Upper lobe of right lung (tissue), 1 donor: Measurements from ENCODE around the gene TTN. TPM values are rescaled to one million over a fixed set of nuclear protein-coding genes. Genes with fewer than 3 reads are reported as not detected.

Source experiments
- ATAC-seq: fragments of 200-7000 bp; cut with Tn5 transposase; one replicate; pipeline ENCODE4 v1.9.1; 2020; ENCODE audit warnings: mild to moderate bottlenecking, moderate library complexity
- DNase-seq: peaks from one replicate; pipeline ENCODE4 v3.0.0-alpha.2; 2020
- H3K27ac ChIP-seq: fragments of 200-600 bp; one replicate; pipeline ENCODE4 v1.8.0; 2022
- H3K27me3 ChIP-seq: fragments of 200-600 bp; one replicate; pipeline ENCODE4 v1.8.0; 2022; ENCODE audit warnings: mild to moderate bottlenecking
- H3K36me3 ChIP-seq: fragments of 200-600 bp; one replicate; pipeline ENCODE4 v1.8.0; 2022
- H3K4me1 ChIP-seq: fragments of 200-600 bp; one replicate; pipeline ENCODE4 v1.8.0; 2022
- H3K4me3 ChIP-seq: fragments of 200-600 bp; one replicate; pipeline ENCODE4 v1.8.0; 2022; ENCODE audit warnings: mild to moderate bottlenecking
- H3K9me3 ChIP-seq: fragments of 200-600 bp; one replicate; pipeline ENCODE4 v1.8.0; 2022
- intact Hi-C: fragments of 100-400 bp; cut with DNase I; formaldehyde crosslinking; loops from one replicate; pipeline ENCODE4 v1.11.0; 2022
- total RNA-seq: library from RNA; stranded (reverse); fragmentation: NEBNext Ultra II Directional; extraction: Animal tissue kit (Norgen Biotek cat#: 25700); gene quantifications from one replicate; pipeline ENCODE4 v1.2.1, GENCODE V29; 2021
- TF ChIP-seq, protein P1 (sequence below): fragments of 200-600 bp; IDR thresholded peaks from one replicate; pipeline ENCODE4 v1.8.0; 2022; ENCODE audit warnings: antibody characterized with exemption
- donor health status: DM: no; HTN: yes; CAD: no; lungs with severe emphysema.

Gene TTN
- total RNA-seq, 1 donor from 2014 or later = 19.6 TPM

DNA sequence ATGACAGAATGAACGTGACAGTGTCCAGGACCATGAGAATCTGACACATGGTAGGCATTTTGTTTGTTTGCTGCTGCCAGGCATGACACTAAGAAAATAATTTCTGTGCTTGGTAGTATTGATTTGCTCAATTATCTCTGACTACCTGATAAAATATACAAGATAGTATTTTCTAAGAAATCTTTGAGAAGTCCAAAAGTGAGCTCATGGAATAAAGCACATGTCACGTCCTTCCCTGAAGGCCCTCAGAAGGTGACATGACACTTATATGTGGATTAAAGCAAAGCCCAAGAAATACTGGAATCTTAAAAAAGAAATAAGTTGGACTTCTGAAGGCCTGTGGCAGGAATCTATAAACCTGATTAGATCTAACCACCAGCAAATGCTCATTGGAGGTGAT lies 3.8 kb upstream of the TTN start:
- Histone ChIP-seq H3K4me1 (no peaks in the 10 kb centered on the region), H3K36me3 (no peaks in the 10 kb centered on the region), H3K27me3 (no peaks in the 10 kb centered on the region), H3K9me3 (no peaks in the 10 kb centered on the region), H3K4me3 (no peak overlapping the region), H3K27ac (no peak overlapping the region)
- ATAC-seq = no peak
- TF ChIP-seq, protein P1, sequence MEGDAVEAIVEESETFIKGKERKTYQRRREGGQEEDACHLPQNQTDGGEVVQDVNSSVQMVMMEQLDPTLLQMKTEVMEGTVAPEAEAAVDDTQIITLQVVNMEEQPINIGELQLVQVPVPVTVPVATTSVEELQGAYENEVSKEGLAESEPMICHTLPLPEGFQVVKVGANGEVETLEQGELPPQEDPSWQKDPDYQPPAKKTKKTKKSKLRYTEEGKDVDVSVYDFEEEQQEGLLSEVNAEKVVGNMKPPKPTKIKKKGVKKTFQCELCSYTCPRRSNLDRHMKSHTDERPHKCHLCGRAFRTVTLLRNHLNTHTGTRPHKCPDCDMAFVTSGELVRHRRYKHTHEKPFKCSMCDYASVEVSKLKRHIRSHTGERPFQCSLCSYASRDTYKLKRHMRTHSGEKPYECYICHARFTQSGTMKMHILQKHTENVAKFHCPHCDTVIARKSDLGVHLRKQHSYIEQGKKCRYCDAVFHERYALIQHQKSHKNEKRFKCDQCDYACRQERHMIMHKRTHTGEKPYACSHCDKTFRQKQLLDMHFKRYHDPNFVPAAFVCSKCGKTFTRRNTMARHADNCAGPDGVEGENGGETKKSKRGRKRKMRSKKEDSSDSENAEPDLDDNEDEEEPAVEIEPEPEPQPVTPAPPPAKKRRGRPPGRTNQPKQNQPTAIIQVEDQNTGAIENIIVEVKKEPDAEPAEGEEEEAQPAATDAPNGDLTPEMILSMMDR = no peak
- no peak for DNase-seq
- intact Hi-C loops = no loop called here

DNA sequence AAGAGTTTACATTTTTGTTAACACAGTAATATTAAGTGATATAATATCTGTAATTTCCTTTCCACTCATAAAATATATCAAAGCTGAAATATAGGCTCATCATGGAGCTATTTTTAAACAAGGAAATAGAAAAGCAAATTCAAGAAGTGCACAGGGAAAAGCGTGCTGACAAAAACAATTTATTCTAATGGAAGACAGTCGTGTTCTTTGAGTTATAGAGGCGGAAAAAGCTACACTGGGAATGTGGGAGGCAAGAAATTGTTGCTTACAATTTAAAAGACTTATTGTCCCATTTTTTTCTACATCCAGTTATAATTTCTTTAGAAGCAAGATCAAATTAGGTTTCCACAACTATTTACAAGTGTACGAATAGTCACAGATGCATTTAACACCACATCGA lies 3.2 kb upstream of the TTN start:
- no peaks in the 10 kb centered on the region for H3K4me1 ChIP-seq
- no peaks in the 10 kb centered on the region for H3K9me3 ChIP-seq
- H3K27ac ChIP-seq = no peak overlapping the region
- intact Hi-C loops = no loop called here
- DNase-seq (no peak), ATAC-seq (no peak)
- no peaks in the 10 kb centered on the region for H3K36me3 ChIP-seq
- no peaks in the 10 kb centered on the region for H3K27me3 ChIP-seq
- no peak overlapping the region for H3K4me3 ChIP-seq
- TF ChIP-seq, protein P1 = no peak

DNA sequence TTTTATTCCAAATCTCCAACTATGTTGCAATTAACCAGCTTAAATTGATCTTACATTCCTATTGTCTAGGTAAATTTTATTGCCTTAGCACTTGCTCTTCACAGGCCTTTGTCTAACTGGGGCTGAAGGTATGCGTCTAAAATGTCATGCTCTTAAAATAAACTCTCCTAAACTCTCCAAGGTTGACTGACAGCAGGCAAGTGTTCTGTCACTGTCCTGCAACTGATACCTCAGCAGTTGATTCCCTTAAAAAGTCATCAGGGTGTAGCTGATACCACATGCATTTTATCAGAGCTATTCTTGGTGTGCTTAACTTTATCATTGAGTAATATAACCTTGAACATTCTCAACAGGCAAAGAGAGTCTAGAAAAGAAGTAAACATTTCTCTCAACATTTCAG lies 680 bp downstream of the TTN start:
- no peaks in the 10 kb centered on the region for H3K9me3 ChIP-seq
- H3K27me3 ChIP-seq = no peaks in the 10 kb centered on the region
- TF ChIP-seq, protein P1 = no peak
- ATAC-seq = no peak
- intact Hi-C loops = no loop called here
- H3K4me1 ChIP-seq = no peaks in the 10 kb centered on the region
- no peak overlapping the region for H3K27ac ChIP-seq
- DNase-seq = no peak
- H3K4me3 ChIP-seq = no peak overlapping the region
- no peaks in the 10 kb centered on the region for H3K36me3 ChIP-seq

DNA sequence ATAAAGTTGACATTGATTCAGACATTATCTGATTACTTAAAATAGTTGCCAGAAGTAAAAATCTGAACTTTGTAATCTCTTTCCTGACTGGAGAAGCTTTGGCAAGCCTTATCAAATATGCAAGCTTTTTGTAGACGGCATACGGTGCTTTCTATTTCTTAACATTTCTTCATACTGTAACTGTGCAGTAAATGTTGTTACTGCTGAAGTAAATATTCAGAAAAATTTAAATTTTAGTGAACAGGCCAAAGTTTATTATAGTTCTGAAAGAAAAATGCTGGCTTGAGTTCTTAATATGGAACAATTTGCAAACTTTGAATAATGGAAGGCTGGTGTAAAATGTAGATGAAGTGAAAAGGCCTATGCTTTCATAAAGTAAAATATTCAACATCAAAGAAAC lies 1.8 kb downstream of the TTN start:
- no peaks in the 10 kb centered on the region for H3K27me3 ChIP-seq
- ATAC-seq (no peak), DNase-seq (no peak)
- no peak overlapping the region for H3K27ac ChIP-seq
- TF ChIP-seq, protein P1 = no peak
- H3K36me3 ChIP-seq = no peaks in the 10 kb centered on the region
- no peaks in the 10 kb centered on the region for H3K4me1 ChIP-seq
- intact Hi-C loops = no loop called here
- H3K9me3 ChIP-seq = no peaks in the 10 kb centered on the region
- no peak overlapping the region for H3K4me3 ChIP-seq

DNA sequence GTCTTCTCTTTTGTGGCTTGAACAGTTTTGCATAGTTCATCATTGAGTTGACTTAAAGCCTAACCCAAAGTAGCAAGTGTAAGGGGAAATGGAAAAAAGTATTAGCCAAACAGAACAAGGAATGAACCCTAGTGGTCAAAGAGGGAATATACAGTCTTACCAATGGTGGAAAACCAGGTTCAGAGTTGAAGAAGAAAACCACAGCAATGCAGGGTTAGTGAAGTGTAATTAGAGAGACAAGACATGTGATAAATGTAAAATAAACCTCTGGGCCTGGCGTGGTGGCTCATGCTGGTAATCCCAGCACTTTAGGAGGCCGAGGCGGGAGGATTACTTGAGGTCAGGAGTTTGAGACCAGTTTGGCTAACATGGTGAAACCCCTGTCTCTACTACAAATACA lies 2.4 kb downstream of the TTN start:
- no peaks in the 10 kb centered on the region for H3K9me3 ChIP-seq
- H3K27me3 ChIP-seq = no peaks in the 10 kb centered on the region
- TF ChIP-seq, protein P1 = peak; percentile 51
- DNase-seq (no peak), ATAC-seq (peak; percentile 45)
- no peaks in the 10 kb centered on the region for H3K4me1 ChIP-seq
- no peak overlapping the region for H3K27ac ChIP-seq
- no peak overlapping the region for H3K4me3 ChIP-seq
- H3K36me3 ChIP-seq = no peaks in the 10 kb centered on the region
- intact Hi-C loops = no loop called here

DNA sequence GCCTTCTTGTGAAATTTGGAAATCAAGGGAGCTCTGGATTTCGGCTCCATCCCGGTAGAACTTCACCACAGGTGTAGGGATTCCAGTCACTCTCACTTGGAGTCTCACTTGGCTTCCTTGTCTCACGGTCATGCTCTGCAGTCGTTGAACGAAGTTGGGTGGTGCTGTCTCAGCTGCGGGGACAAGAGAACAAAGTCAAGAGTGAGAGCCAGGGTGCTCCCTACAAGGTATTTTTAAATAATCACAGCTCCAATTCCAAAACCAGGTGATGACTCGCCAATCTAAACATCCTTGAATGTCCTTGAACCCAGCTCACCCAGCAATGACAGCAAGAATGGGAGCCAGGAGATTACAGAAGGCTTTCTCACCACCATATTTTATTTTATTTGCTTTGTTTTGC lies 6.7 kb downstream of the TTN start:
- Histone ChIP-seq H3K9me3 (no peaks in the 10 kb centered on the region), H3K4me1 (no peaks in the 10 kb centered on the region), H3K36me3 (no peaks in the 10 kb centered on the region), H3K27ac (no peak overlapping the region), H3K4me3 (no peak overlapping the region), H3K27me3 (no peaks in the 10 kb centered on the region)
- DNase-seq (no peak), ATAC-seq (no peak)
- intact Hi-C loops = no loop called here
- TF ChIP-seq, protein P1 = no peak
